ENCODE data around the gene SPEM3. TPM values are rescaled to one million over a fixed set of nuclear protein-coding genes. Genes with fewer than 3 reads are reported as not detected.

SPEM3 gene
- polyA plus RNA-seq, 3 donors, result not detected

- Mint-ChIP-seq H3K27me3 (ENCODE audit: low read depth in 3 of 3) (peaks cover under 1 to 5% (median 3%) of the 10 kb centered on the region in 3 donors), H3K4me1 (peaks cover 15% of the 10 kb centered on the region), H3K4me3 (no peak overlapping the region), H3K9me3 (peaks cover 0 to 2% (median 0%) of the 10 kb centered on the region in 7 donors), H3K27ac (no peak overlapping the region), H3K36me3 (peaks cover 49 to 61% of the 10 kb centered on the region in 2 donors)
- H3K4me1 ChIP-seq (ENCODE audit: control insufficient read depth in 1 of 2, insufficient read depth in 2 of 2, low read length in 2 of 2), result peaks cover 15 to 19% of the 10 kb centered on the region in 2 donors
- 29% methylated on average over 2 of the region's 2 CpGs for WGBS (ENCODE audit: insufficient coverage)
- H3K27me3 ChIP-seq (ENCODE audit: control insufficient read depth in 2 of 2, insufficient read depth in 2 of 2, low read length in 2 of 2), result no peaks in the 10 kb centered on the region
- H3K79me2 ChIP-seq (ENCODE audit: insufficient read depth, low read length), result no peaks in the 10 kb centered on the region
- peaks cover 31 to 52% of the 10 kb centered on the region in 2 donors for H3K36me3 ChIP-seq (replicated peaks in 1 of 2; ENCODE audit: control insufficient read depth in 1 of 2, insufficient read depth in 2 of 2, low read length in 2 of 2)
- H3K4me2 ChIP-seq (replicated peaks; ENCODE audit: extremely low read depth, low read length, poor library complexity, severe bottlenecking), result no peak overlapping the region
- H3K9ac ChIP-seq (ENCODE audit: insufficient read depth, low read length, poor library complexity, severe bottlenecking), result no peak overlapping the region
- TF ChIP-seq CTCF (IDR thresholded peaks at IDR 0.05), result no peak
- H3K4me3 ChIP-seq (replicated peaks in 1 of 3; ENCODE audit: low read depth in 2 of 3, low read length in 3 of 3), result no peak overlapping the region
- no peak overlapping the region for H3K27ac ChIP-seq (ENCODE audit: low read depth in 1 of 2, low read length in 2 of 2)
- no peaks in the 10 kb centered on the region for H3K9me3 ChIP-seq (replicated peaks in 1 of 2; ENCODE audit: control insufficient read depth in 1 of 2, insufficient read depth in 1 of 2, low read length in 2 of 2)
- intact Hi-C loops (cut with micrococcal nuclease), result loop anchor here in 1 of 2 donors (5.0 kb wide), 1 partner anchor 39 kb away; the partner anchor contains the start of gene KCTD11
- no peak overlapping the region for H2AFZ ChIP-seq (ENCODE audit: insufficient read depth, low read depth, low read length, poor library complexity, severe bottlenecking)
- no peaks in the 10 kb centered on the region for H4K20me1 ChIP-seq (ENCODE audit: insufficient read depth, low read length)
- no peak for DNase-seq
Observed at GRCh38 chr17:7391307-7391706, 37.4 kb upstream of the SPEM3 start.

GRCh38 chr17:7392696-7393612 lies 35.7 kb upstream of the SPEM3 start:
- H3K27ac ChIP-seq (ENCODE audit: low read depth in 1 of 2, low read length in 2 of 2), result no peak overlapping the region
- H3K36me3 ChIP-seq (replicated peaks in 1 of 2; ENCODE audit: control insufficient read depth in 1 of 2, insufficient read depth in 2 of 2, low read length in 2 of 2), result peaks cover 31 to 48% of the 10 kb centered on the region in 2 donors
- Mint-ChIP-seq H3K4me3 (peak overlapping the region; percentile 31 to 48), H3K4me1 (peaks cover 15% of the 10 kb centered on the region), H3K9me3 (peaks cover 0 to 2% (median 0%) of the 10 kb centered on the region in 7 donors), H3K27ac (no peak overlapping the region), H3K36me3 (peaks cover 43 to 49% of the 10 kb centered on the region in 2 donors), H3K27me3 (ENCODE audit: low read depth in 3 of 3) (peaks cover 0 to 5% (median 3%) of the 10 kb centered on the region in 3 donors)
- H3K4me1 ChIP-seq (ENCODE audit: control insufficient read depth in 1 of 2, insufficient read depth in 2 of 2, low read length in 2 of 2), result peaks cover 15 to 19% of the 10 kb centered on the region in 2 donors
- no peaks in the 10 kb centered on the region for H4K20me1 ChIP-seq (ENCODE audit: insufficient read depth, low read length)
- H3K9me3 ChIP-seq (replicated peaks in 1 of 2; ENCODE audit: control insufficient read depth in 1 of 2, insufficient read depth in 1 of 2, low read length in 2 of 2), result no peaks in the 10 kb centered on the region
- no peak for TF ChIP-seq CTCF (IDR thresholded peaks at IDR 0.05)
- intact Hi-C loops (cut with micrococcal nuclease), result loop anchor here in 1 of 2 donors (5.0 kb wide), 1 partner anchor 41 kb away; the partner anchor contains the start of gene KCTD11
- peak overlapping the region; percentile 99 for H3K4me2 ChIP-seq (replicated peaks; ENCODE audit: extremely low read depth, low read length, poor library complexity, severe bottlenecking)
- H3K4me3 ChIP-seq (replicated peaks in 1 of 3; ENCODE audit: low read depth in 2 of 3, low read length in 3 of 3), result peak overlapping the region in 2 of 3 experiments; percentile 79 to 94
- H2AFZ ChIP-seq (ENCODE audit: insufficient read depth, low read depth, low read length, poor library complexity, severe bottlenecking), result peak overlapping the region; percentile 97
- H3K27me3 ChIP-seq (ENCODE audit: control insufficient read depth in 2 of 2, insufficient read depth in 2 of 2, low read length in 2 of 2), result no peaks in the 10 kb centered on the region
- 94% methylated on average over 23 of the region's 42 CpGs for WGBS (ENCODE audit: insufficient coverage)
- H3K79me2 ChIP-seq (ENCODE audit: insufficient read depth, low read length), result no peaks in the 10 kb centered on the region
- no peak for DNase-seq
- peak overlapping the region; percentile 27 for H3K9ac ChIP-seq (ENCODE audit: insufficient read depth, low read length, poor library complexity, severe bottlenecking)
